NCI-H460 (cell line): ENCODE results near the gene DEFB132. TPM values are rescaled to one million over a fixed set of nuclear protein-coding genes. Genes with fewer than 3 reads are reported as not detected.
A peak's percentile ranks its signal among the peaks of the same experiment; 100 is the strongest.

Experiments used
- DNase-seq: peaks from one replicate; pipeline ENCODE4 v3.0.0-alpha.2; 2016; ENCODE audit warnings: low read depth; ENCODE audit errors: extremely low read depth
- total RNA-seq: library from RNA; depleted of rRNA; stranded (reverse); fragments of >200 nt; shearing (Covaris generic); gene quantifications from 2 replicates; pipeline ENCODE4 v1.2.3, GENCODE V29; 2014; rRNA removed

DEFB132 gene
- total RNA-seq, 1 experiment from 2014 or later, result not detected

GRCh38 chr20:295804-296203, 38.3 kb downstream of the DEFB132 start:
- no peak for DNase-seq

- DNase-seq, result peak; percentile 84
Measured at GRCh38 chr20:297098-297924, 39.8 kb downstream of the DEFB132 start, which contains the start of gene ZCCHC3. Gene ZCCHC3 (plus strand): TSS chr20:297570. CDS start chr20:297587, 17 bp downstream.

- peak; percentile 34 for DNase-seq
Measured at GRCh38 chr20:297925-298775, 40.6 kb downstream of the DEFB132 start.

GRCh38 chr20:298776-299391, 41.4 kb downstream of the DEFB132 start:
- DNase-seq, result no peak

GRCh38 chr20:300345-300990, 42.9 kb downstream of the DEFB132 start:
- DNase-seq, result no peak

GRCh38 chr20:301886-302848, 44.6 kb downstream of the DEFB132 start:
- DNase-seq, result no peak

GRCh38 chr20:305745-306144, 48.2 kb downstream of the DEFB132 start:
- DNase-seq, result no peak

- DNase-seq, result no peak
Measured at GRCh38 chr20:308427-309038, 51.0 kb downstream of the DEFB132 start.

GRCh38 chr20:309306-309840, 51.8 kb downstream of the DEFB132 start:
- DNase-seq, result no peak

GRCh38 chr20:309841-310644, 52.5 kb downstream of the DEFB132 start:
- DNase-seq, result no peak

- no peak for DNase-seq
Measured at GRCh38 chr20:310645-311044, 53.1 kb downstream of the DEFB132 start.

Other genes starting within 250 kb of the DEFB132 start
- gene DEFB125, start 170.1 kb upstream of the DEFB132 start, total RNA-seq, result not detected in 2 replicates
- gene DEFB126, start 115.1 kb upstream of the DEFB132 start, total RNA-seq, result not detected in 2 replicates
- gene DEFB127, start 100.3 kb upstream of the DEFB132 start, total RNA-seq, result not detected in 2 replicates
- not detected in 2 replicates for gene DEFB128, start 68.0 kb upstream of the DEFB132 start, total RNA-seq
- not detected in 2 replicates for gene DEFB129, start 30.5 kb upstream of the DEFB132 start, total RNA-seq
- gene C20orf96, start 33.0 kb downstream of the DEFB132 start, total RNA-seq, result 1.0 and 3.4 TPM in 2 replicates
- gene ZCCHC3, start 39.8 kb downstream of the DEFB132 start, total RNA-seq, result 18.8 and 20.9 TPM in 2 replicates
- 11.0 and 11.1 TPM in 2 replicates for gene SOX12, start 67.8 kb downstream of the DEFB132 start, total RNA-seq
- 16.3 and 26.4 TPM in 2 replicates for gene NRSN2, start 89.4 kb downstream of the DEFB132 start, total RNA-seq
- gene TRIB3, start 123.0 kb downstream of the DEFB132 start, total RNA-seq, result 433 and 534 TPM in 2 replicates
- 211 and 227 TPM in 2 replicates for gene RBCK1, start 150.6 kb downstream of the DEFB132 start, total RNA-seq
- gene TBC1D20, start 204.8 kb downstream of the DEFB132 start, total RNA-seq, result 24.6 and 27.5 TPM in 2 replicates